Activated CD4-positive, alpha-beta memory T cell treated with anti-CD3 and anti-CD28 coated beads for 36 hours (primary cell): ENCODE measurements around the gene PABPC1L. TPM values are rescaled to one million over a fixed set of nuclear protein-coding genes. Genes with fewer than 3 reads are reported as not detected.
A peak's percentile ranks its signal among the peaks of the same experiment; 100 is the strongest.
"Not testable (repeated sequence)": the region's sequence is repeated elsewhere in the genome, so short reads cannot be mapped to it uniquely, and the experiment has no call there.

ENCODE experiments used
- CTCF ChIA-PET: fragments of 350-600 bp; sonication (Branson Sonifier 250); formaldehyde crosslinking; loops from one replicate; lab custom pipeline; 2021; ENCODE audit warnings: antibody characterized with exemption, inconsistent platforms; lab: Charles Lee
- POLR2A ChIA-PET: fragments of 350-600 bp; sonication (Branson Sonifier 250); formaldehyde crosslinking; loops from one replicate; lab custom pipeline; 2021; ENCODE audit warnings: antibody characterized with exemption; lab: Charles Lee
- DNase-seq: peaks from one replicate; pipeline ENCODE4 v3.0.0-alpha.2; 2020
- H3K27ac Mint-ChIP-seq: one replicate; pipeline ENCODE4 v1.8.0; 2021; ENCODE audit warnings: mixed read lengths
- H3K27me3 Mint-ChIP-seq: one replicate; pipeline ENCODE4 v1.8.0; 2021; ENCODE audit warnings: mixed read lengths
- H3K36me3 Mint-ChIP-seq: one replicate; pipeline ENCODE4 v1.8.0; 2021; ENCODE audit warnings: mixed read lengths
- H3K4me1 Mint-ChIP-seq: one replicate; pipeline ENCODE4 v1.8.0; 2021; ENCODE audit warnings: low read depth, mixed read lengths
- H3K4me3 Mint-ChIP-seq: one replicate; pipeline ENCODE4 v1.8.0; 2021; ENCODE audit warnings: mild to moderate bottlenecking, mixed read lengths
- H3K9me3 Mint-ChIP-seq: one replicate; pipeline ENCODE4 v1.8.0; 2021; ENCODE audit warnings: mixed read lengths
- intact Hi-C: fragments of 100-400 bp; cut with micrococcal nuclease; formaldehyde crosslinking; loops from one replicate; pipeline ENCODE4 v1.15.1; 2023
- total RNA-seq, 2 experiments: library from RNA; stranded (reverse); gene quantifications; one replicate each; pipeline ENCODE4 v1.2.3, GENCODE V29; 2021

The PABPC1L gene
- total RNA-seq, result 10 to 100 TPM; 61.5 to 70.7 TPM

DNA sequence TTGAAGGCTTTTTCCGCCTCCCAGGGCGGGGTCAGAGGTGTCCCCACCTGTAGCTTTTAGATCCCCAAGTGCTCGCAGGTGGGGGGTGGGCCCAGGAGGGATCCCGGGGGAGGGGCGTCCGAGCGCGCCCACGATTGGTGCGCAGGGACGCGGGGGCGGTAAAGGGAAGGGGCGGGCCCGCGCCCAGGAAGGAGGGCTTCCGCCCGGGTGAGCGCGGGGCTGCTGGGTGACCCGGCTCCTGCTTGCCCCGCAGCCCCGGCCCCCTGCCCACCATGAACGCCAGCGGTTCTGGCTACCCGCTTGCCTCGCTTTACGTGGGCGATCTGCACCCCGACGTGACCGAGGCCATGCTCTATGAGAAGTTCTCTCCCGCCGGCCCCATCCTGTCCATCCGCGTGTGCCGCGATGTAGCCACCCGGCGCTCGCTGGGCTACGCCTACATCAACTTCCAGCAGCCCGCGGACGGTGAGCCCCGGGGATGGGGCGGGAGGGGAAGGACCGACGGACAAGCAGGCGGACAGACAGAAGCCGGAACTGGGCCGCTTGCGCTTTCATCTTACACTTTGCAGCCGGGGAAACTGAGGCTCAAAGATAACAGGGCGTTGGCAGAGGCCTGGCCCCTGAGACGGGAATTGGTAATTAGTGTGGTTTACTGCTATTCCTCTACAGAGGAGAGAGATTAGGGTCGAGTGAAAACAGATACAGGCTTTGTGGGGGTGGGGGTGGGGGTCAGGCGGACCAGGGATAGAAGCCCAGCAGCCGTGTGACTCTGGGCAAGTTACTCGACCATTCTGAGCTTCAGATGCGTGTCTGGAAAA lies at the start of gene PABPC1L:
Gene PABPC1L, plus strand, starts transcription at position 189 of the 818 bp plus-strand sequence. Its CDS starts 84 bp downstream, at position 273.
- Mint-ChIP-seq H3K4me3 (peak within 1 kb of the TSS; percentile 88), H3K27ac (peak within 1 kb of the TSS; percentile 60), H3K9me3 (no peaks in the 10 kb centered on the region), H3K4me1 (peaks cover 38% of the 10 kb centered on the region), H3K27me3 (no peaks in the 10 kb centered on the region), H3K36me3 (peaks cover 44% of the 10 kb centered on the region)
- intact Hi-C loops, result loop anchor here (1.0 to 2.0 kb wide), 2 partner anchors 25 to 57 kb away; partner anchors contain the start of genes STK4 and YWHAB
- peak; percentile 85 for DNase-seq
- ChIA-PET CTCF (interaction anchor here (0.8 to 2.6 kb wide), 6 partner anchors 8 to 380 kb away, joined by 3 to 7 read pairs (median 4); no protein-coding TSS in a partner anchor), POLR2A (interaction anchor here (0.6 to 1.6 kb wide), 6 partner anchors 11 to 120 kb away, joined by 3 to 9 read pairs (median 4); partner anchors contain the start of gene TOMM34)

DNA sequence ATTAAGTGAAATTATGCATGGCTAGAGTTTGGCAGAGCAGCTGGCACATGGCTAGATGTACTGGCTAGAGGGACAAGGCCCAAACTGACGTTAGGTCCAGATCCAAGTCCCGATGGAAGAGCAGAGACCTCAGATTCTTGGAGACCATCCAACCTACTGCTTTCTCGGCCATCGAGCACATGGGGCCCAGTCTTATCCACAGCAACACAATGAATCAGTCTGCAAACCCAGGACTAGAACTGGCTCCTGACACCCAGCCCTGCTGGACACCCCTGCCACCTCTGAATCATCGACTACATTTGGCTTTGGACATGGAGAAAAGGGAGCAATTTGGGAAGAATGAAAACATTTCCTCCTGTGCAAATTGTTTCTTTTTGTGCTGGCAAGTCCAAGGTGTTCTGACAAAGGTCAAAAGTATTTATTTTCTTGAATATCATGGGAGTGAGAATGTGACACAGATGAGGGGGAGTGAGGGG lies 48.3 kb upstream of the PABPC1L start:
- no peak overlapping the region for H3K4me3 Mint-ChIP-seq
- H3K4me1 Mint-ChIP-seq, result peaks cover under 1% of the 10 kb centered on the region
- no peak overlapping the region for H3K27ac Mint-ChIP-seq
- DNase-seq, result no peak
- POLR2A ChIA-PET, result no interaction called here
- no peaks in the 10 kb centered on the region for H3K27me3 Mint-ChIP-seq
- no peaks in the 10 kb centered on the region for H3K9me3 Mint-ChIP-seq
- CTCF ChIA-PET, result interaction anchor here (1.6 kb wide), 1 partner anchor 114 kb away, joined by 4 read pairs; no protein-coding TSS in a partner anchor
- no peaks in the 10 kb centered on the region for H3K36me3 Mint-ChIP-seq
- intact Hi-C loops, result loop anchor here (10.0 kb wide), 1 partner anchor 57 kb away; no protein-coding TSS in a partner anchor

DNA sequence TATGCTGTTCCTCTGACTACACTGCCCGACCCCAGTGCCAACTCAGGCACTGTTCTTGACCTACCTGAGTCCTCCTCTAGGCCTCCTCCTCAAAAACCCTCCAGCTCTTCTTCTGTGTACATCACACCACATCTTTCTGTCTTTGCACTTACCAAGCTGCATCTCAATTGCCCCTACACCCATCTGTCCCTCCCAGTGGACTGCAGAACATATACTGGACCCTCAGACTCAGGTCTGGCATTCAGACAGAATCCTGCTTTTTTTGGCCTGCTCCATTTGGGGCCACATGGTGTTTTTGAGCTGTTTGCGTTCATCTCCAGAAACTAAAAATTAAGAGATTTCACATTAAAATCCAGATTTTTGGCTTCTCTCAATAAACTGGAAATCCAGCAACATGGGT lies 47.6 kb upstream of the PABPC1L start:
- CTCF ChIA-PET, result interaction anchor here (0.8 to 1.6 kb wide), 2 partner anchors 115 to 130 kb away, joined by 4 read pairs; no protein-coding TSS in a partner anchor
- DNase-seq, result no peak
- Mint-ChIP-seq H3K4me3 (no peak overlapping the region), H3K27ac (no peak overlapping the region), H3K4me1 (peaks cover 7% of the 10 kb centered on the region), H3K36me3 (no peaks in the 10 kb centered on the region), H3K27me3 (peaks cover 1% of the 10 kb centered on the region), H3K9me3 (no peaks in the 10 kb centered on the region)
- POLR2A ChIA-PET, result no interaction called here
- intact Hi-C loops, result loop anchor here (10.0 kb wide), 1 partner anchor 57 kb away; no protein-coding TSS in a partner anchor

DNA sequence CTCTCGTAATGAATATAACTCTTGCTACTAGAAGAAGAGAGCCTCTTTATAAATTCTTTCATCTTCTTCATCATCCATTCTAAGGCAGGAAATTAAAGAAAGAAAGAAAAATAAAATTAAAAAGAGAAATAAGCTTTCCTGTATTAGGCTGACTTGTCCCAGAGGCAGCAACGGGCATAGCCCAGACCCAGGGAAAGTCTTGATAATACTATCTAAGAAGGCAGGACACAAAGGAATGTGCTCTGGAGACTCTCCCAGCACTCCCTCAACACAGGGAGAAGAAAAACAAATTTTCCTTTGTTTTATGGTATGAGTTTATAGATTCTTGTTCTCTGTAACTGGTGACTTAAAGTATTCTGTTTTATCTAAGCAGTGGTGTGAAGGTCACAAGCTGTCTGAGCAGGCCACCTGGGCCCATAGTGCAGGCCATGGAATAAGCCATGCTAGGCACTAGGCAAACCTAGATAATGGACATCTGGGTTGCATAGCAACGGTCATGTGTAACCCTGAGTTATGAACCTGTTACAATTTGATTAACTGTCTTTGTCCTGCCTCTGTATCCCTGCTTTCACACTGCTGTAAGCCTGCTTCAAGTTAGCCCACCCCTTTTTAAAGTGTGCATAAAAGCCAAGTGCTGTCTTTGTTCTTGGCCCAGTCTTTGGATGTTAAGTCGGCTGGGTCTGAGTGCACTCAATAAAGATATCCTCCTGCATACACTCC lies 46.3 kb upstream of the PABPC1L start:
- H3K9me3 Mint-ChIP-seq, H3K27me3 Mint-ChIP-seq, H3K4me3 Mint-ChIP-seq, DNase-seq, CTCF ChIA-PET, POLR2A ChIA-PET, H3K36me3 Mint-ChIP-seq, H3K27ac Mint-ChIP-seq: not testable (repeated sequence)
- intact Hi-C loops, result loop anchor here (10.0 kb wide), 1 partner anchor 59 kb away; no protein-coding TSS in a partner anchor
- H3K4me1 Mint-ChIP-seq, result peaks cover 11% of the 10 kb centered on the region

DNA sequence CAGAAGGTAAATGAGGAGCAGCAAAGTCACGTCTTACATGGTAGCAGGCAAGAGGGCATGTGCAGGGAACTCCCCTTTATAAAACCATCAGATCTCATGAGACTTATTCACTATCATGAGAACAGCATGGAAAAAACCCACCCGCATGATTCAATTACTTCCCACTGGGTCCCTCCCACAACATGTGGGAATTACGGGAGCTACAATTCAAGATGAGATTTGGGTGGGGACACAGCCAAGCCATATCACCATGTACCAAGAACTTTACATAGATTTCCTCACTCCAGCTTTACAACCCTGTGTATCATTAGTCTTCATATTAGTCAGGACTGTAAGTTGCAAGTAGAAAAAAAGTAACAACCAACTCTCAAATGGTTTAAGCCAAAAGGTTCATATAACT lies 45.4 kb upstream of the PABPC1L start:
- H3K4me3 Mint-ChIP-seq, H3K36me3 Mint-ChIP-seq, DNase-seq, H3K9me3 Mint-ChIP-seq, H3K27ac Mint-ChIP-seq, H3K27me3 Mint-ChIP-seq, POLR2A ChIA-PET: not testable (repeated sequence)
- CTCF ChIA-PET, result interaction anchor here (0.7 kb wide), 1 partner anchor 179 kb away, joined by 4 read pairs; no protein-coding TSS in a partner anchor
- intact Hi-C loops, result loop anchor here (10.0 kb wide), 1 partner anchor 60 kb away; no protein-coding TSS in a partner anchor
- peaks cover 11% of the 10 kb centered on the region for H3K4me1 Mint-ChIP-seq

- Mint-ChIP-seq H3K27ac (no peak overlapping the region), H3K36me3 (no peaks in the 10 kb centered on the region), H3K9me3 (no peaks in the 10 kb centered on the region), H3K4me1 (peaks cover 11% of the 10 kb centered on the region), H3K4me3 (peak overlapping the region; percentile 39), H3K27me3 (peaks cover 3% of the 10 kb centered on the region)
- POLR2A ChIA-PET, result no interaction called here
- CTCF ChIA-PET, result interaction anchor here (0.6 to 2.2 kb wide), 17 partner anchors 12 to 650 kb away, joined by 3 to 52 read pairs (median 4); partner anchors contain the start of gene KCNK15
- no peak for DNase-seq
- intact Hi-C loops, result loop anchor here (1.0 to 10.0 kb wide), 3 partner anchors 62 to 182 kb away; no protein-coding TSS in a partner anchor
Observed at GRCh38 chr20:44866703-44867335, 43.0 kb upstream of the PABPC1L start.

GRCh38 chr20:44869471-44869870 lies 40.4 kb upstream of the PABPC1L start:
- Mint-ChIP-seq H3K36me3 (no peaks in the 10 kb centered on the region), H3K27me3 (peaks cover 3% of the 10 kb centered on the region), H3K4me3 (no peak overlapping the region), H3K4me1 (peaks cover 11% of the 10 kb centered on the region), H3K27ac (no peak overlapping the region), H3K9me3 (no peaks in the 10 kb centered on the region)
- no peak for DNase-seq
- CTCF ChIA-PET, result interaction anchor here (2.9 kb wide), 1 partner anchor 121 kb away, joined by 24 read pairs; no protein-coding TSS in a partner anchor
- intact Hi-C loops, result loop anchor here (10.0 kb wide), 1 partner anchor 65 kb away; no protein-coding TSS in a partner anchor
- POLR2A ChIA-PET, result no interaction called here

GRCh38 chr20:44882360-44882759 lies 27.5 kb upstream of the PABPC1L start:
- not testable (repeated sequence) for H3K36me3 Mint-ChIP-seq

GRCh38 chr20:44883214-44883902 lies 26.5 kb upstream of the PABPC1L start:
- peak overlapping the region; percentile 82 for H3K27ac Mint-ChIP-seq
- H3K9me3 Mint-ChIP-seq, result no peaks in the 10 kb centered on the region
- CTCF ChIA-PET, result interaction anchor here (0.9 kb wide), 1 partner anchor 199 kb away, joined by 3 read pairs; no protein-coding TSS in a partner anchor
- H3K36me3 Mint-ChIP-seq, result peaks cover 9% of the 10 kb centered on the region
- H3K4me3 Mint-ChIP-seq, result no peak overlapping the region
- POLR2A ChIA-PET, result no interaction called here
- H3K27me3 Mint-ChIP-seq, result no peaks in the 10 kb centered on the region
- DNase-seq, result no peak
- intact Hi-C loops, result loop anchor here (10.0 kb wide), 1 partner anchor 669 kb away; the partner anchor contains the start of gene OSER1
- peaks cover 30% of the 10 kb centered on the region for H3K4me1 Mint-ChIP-seq

More at GRCh38 chr20:44882360-44882759, 27.5 kb upstream of the PABPC1L start:
- not testable (repeated sequence) for H3K27me3 Mint-ChIP-seq, H3K9me3 Mint-ChIP-seq, H3K27ac Mint-ChIP-seq, DNase-seq, H3K4me3 Mint-ChIP-seq
- intact Hi-C loops, result loop anchor here (10.0 kb wide), 1 partner anchor 668 kb away; the partner anchor contains the start of gene OSER1
- CTCF ChIA-PET, result interaction anchor here (1.4 kb wide), 1 partner anchor 15 kb away, joined by 5 read pairs; no protein-coding TSS in a partner anchor
- POLR2A ChIA-PET, result interaction anchor here (0.6 kb wide), 1 partner anchor 1028 kb away, joined by 4 read pairs; no protein-coding TSS in a partner anchor
- H3K4me1 Mint-ChIP-seq, result peaks cover 22% of the 10 kb centered on the region

DNA sequence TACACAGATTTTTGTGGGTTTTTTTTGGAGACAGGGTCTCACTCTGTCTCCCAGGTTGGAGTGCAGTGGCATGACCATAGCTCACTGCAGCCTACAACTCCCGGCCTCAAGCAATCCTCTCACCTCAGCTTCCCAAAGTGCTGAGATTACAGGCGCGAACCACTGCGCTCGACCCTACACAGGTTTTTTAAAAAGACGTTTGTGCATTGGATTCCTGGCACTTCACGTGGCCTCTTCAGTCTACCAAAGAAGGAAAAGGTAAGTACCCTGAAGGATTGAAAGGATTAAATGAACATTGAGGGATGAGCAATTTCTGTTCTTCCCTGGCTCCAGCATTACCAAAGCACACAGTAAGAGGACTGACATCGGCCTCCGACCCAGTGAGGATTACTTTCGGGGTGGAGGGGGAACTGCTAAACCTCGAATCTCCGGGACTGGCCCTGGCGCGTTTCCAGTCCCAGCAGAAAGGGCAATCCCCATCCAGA lies 24.9 kb upstream of the PABPC1L start:
- peak overlapping the region; percentile 82 for H3K27ac Mint-ChIP-seq
- H3K9me3 Mint-ChIP-seq, result no peaks in the 10 kb centered on the region
- intact Hi-C loops, result loop anchor here (1.0 to 10.0 kb wide), 4 partner anchors 25 to 670 kb away; partner anchors contain the start of genes OSER1, PABPC1L and STK4
- ChIA-PET CTCF (interaction anchor here (0.6 to 0.8 kb wide), 2 partner anchors 13 to 406 kb away, joined by 3 to 4 read pairs; no protein-coding TSS in a partner anchor), POLR2A (interaction anchor here (0.9 to 1.2 kb wide), 4 partner anchors 10 to 75 kb away, joined by 3 to 5 read pairs (median 4); partner anchors contain the start of gene TOMM34)
- H3K27me3 Mint-ChIP-seq, result no peaks in the 10 kb centered on the region
- no peak for DNase-seq
- peaks cover 44% of the 10 kb centered on the region for H3K4me1 Mint-ChIP-seq
- H3K4me3 Mint-ChIP-seq, result peak overlapping the region; percentile 85
- H3K36me3 Mint-ChIP-seq, result peaks cover 21% of the 10 kb centered on the region
